ENCODE data around the gene L3HYPDH. TPM values are rescaled to one million over a fixed set of nuclear protein-coding genes. Genes with fewer than 3 reads are reported as not detected.

Gene L3HYPDH
- polyA plus RNA-seq, 1 of the 3 experiments (the other 2 are of a cell fraction): 66.2 TPM

DNA sequence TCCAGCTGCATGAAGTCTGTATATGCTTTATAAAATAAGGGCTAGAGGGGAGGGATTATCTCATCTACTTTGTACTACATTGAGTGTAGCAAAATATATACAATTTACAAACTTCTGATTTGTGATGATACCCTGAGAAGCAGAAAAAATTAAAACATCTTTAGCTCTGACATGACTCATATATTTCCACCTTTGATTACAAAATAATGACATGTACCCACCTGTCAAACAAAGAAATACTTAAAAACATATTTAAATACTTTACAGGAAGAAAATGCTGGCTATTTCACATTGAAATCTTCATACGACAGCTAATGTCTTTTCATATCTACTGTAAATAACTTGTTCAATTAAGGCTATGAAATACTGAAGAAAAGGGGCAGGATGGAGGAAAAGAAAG, 22.3 kb downstream of the L3HYPDH start:
- Histone ChIP-seq H2AFZ (ENCODE audit: low read depth) (no peak overlapping the region), H3K9me2 (no peaks in the 10 kb centered on the region), H3K4me3 (ENCODE audit: low read depth in 2 of 2, low read length in 1 of 2) (no peak overlapping the region), H3K9me3 (no peaks in the 10 kb centered on the region), H3K4me1 (ENCODE audit: control insufficient read depth in 1 of 2, insufficient read depth in 2 of 2, low read depth in 1 of 2, low read length in 1 of 2) (peaks cover 9 to 13% of the 10 kb centered on the region in 2 experiments; a peak in 3 of 4 replicates), H3K27ac (ENCODE audit: low read depth in 2 of 2, low read length in 1 of 2) (no peak overlapping the region), H3F3A (replicated peaks; ENCODE audit: insufficient read depth) (peaks cover 24% of the 10 kb centered on the region), H4K20me1 (ENCODE audit: insufficient read depth) (no peaks in the 10 kb centered on the region), H3K27me3 (ENCODE audit: insufficient read depth) (no peaks in the 10 kb centered on the region), H3K4me2 (no peak overlapping the region), H3K9ac (no peak overlapping the region), H3K79me2 (ENCODE audit: insufficient read depth) (peaks cover 18% of the 10 kb centered on the region), H3K36me3 (replicated peaks in 1 of 2; ENCODE audit: control insufficient read depth in 1 of 2, insufficient read depth in 2 of 2, low read length in 1 of 2) (peaks cover 64 to 68% of the 10 kb centered on the region in 2 experiments)
- DNase-seq: no peak
- POLR2A ChIA-PET: no interaction called here
- TF ChIP-seq EP300 (IDR thresholded peaks at IDR 0.05; ENCODE audit: borderline replicate concordance in 1 of 2, low read depth in 1 of 2, low read length in 1 of 2) (no peak), RXRA (IDR thresholded peaks at IDR 0.05; ENCODE audit: borderline replicate concordance, low read depth) (no peak), ZBTB33 (IDR thresholded peaks at IDR 0.05; ENCODE audit: borderline replicate concordance, low read depth) (no peak), JUND (IDR thresholded peaks at IDR 0.05) (no peak)
- CTCF ChIA-PET: interaction anchor here (1.0 to 5.6 kb wide), 3 partner anchors 22 to 114 kb away, joined by 3 to 27 read pairs (median 4); partner anchors contain the start of genes JKAMP and L3HYPDH
- WGBS (ENCODE audit: low lambda C conversion rate): 88% methylated on average over 1 of the region's 1 CpG

- no peak overlapping the region for H3K9ac ChIP-seq
- DNase-seq: no peak
- H3K4me1 ChIP-seq (ENCODE audit: control insufficient read depth in 1 of 2, insufficient read depth in 2 of 2, low read depth in 1 of 2, low read length in 1 of 2): peaks cover 8 to 12% of the 10 kb centered on the region in 2 experiments; a peak in 3 of 4 replicates
- H4K20me1 ChIP-seq (ENCODE audit: insufficient read depth): no peaks in the 10 kb centered on the region
- WGBS (ENCODE audit: low lambda C conversion rate): 94% methylated on average over 1 of the region's 1 CpG
- H3K4me3 ChIP-seq (ENCODE audit: low read depth in 2 of 2, low read length in 1 of 2): no peak overlapping the region
- no peak overlapping the region for H3K4me2 ChIP-seq
- no peaks in the 10 kb centered on the region for H3K27me3 ChIP-seq (ENCODE audit: insufficient read depth)
- no peak overlapping the region for H3K27ac ChIP-seq (ENCODE audit: low read depth in 2 of 2, low read length in 1 of 2)
- no peaks in the 10 kb centered on the region for H3K9me2 ChIP-seq
- peaks cover 78 to 80% of the 10 kb centered on the region in 2 experiments for H3K36me3 ChIP-seq (replicated peaks in 1 of 2; ENCODE audit: control insufficient read depth in 1 of 2, insufficient read depth in 2 of 2, low read length in 1 of 2)
- peaks cover 24% of the 10 kb centered on the region for H3F3A ChIP-seq (replicated peaks; ENCODE audit: insufficient read depth)
- H2AFZ ChIP-seq (ENCODE audit: low read depth): no peak overlapping the region
- no peaks in the 10 kb centered on the region for H3K9me3 ChIP-seq
- POLR2A ChIA-PET: no interaction called here
- H3K79me2 ChIP-seq (ENCODE audit: insufficient read depth): peaks cover 18% of the 10 kb centered on the region
- CTCF ChIA-PET: interaction anchor here (0.7 to 1.4 kb wide), 4 partner anchors 17 to 332 kb away, joined by 3 to 5 read pairs (median 3); partner anchors contain the start of gene L3HYPDH
- TF ChIP-seq SIN3A (IDR thresholded peaks at IDR 0.05; ENCODE audit: borderline replicate concordance, low read depth, low read length) (no peak), POLR2AphosphoS5 (IDR thresholded peaks at IDR 0.05; ENCODE audit: low read depth, low read length) (no peak), USF1 (IDR thresholded peaks at IDR 0.05; ENCODE audit: borderline replicate concordance, low read depth) (no peak), FOSL2 (IDR thresholded peaks at IDR 0.05; ENCODE audit: borderline replicate concordance, low read depth) (no peak)
Observed at GRCh38 chr14:59460378-59460777, 23.8 kb downstream of the L3HYPDH start.

Measured in SK-N-SH (cell line).